A172 (cell line): ENCODE results near the gene UMODL1. TPM values are rescaled to one million over a fixed set of nuclear protein-coding genes. Genes with fewer than 3 reads are reported as not detected.

Experiments used
- DNase-seq: peaks from one replicate; pipeline ENCODE4 v3.0.0-alpha.2; 2015; ENCODE audit warnings: low spot score
- total RNA-seq: library from RNA; depleted of rRNA; stranded (reverse); fragments of >200 nt; shearing (Covaris generic); gene quantifications from 2 replicates; pipeline ENCODE4 v1.2.3, GENCODE V29; 2014

The UMODL1 gene
- total RNA-seq, 1 experiment from 2014 or later: not detected

- no peak for DNase-seq
Measured at GRCh38 chr21:42149656-42150473, 78.7 kb downstream of the UMODL1 start.

- no peak for DNase-seq
Measured at GRCh38 chr21:42150474-42151085, 79.5 kb downstream of the UMODL1 start.

GRCh38 chr21:42151148-42151947 lies 80.2 kb downstream of the UMODL1 start:
- DNase-seq: no peak

- no peak for DNase-seq
Measured at GRCh38 chr21:42151948-42152220, 80.8 kb downstream of the UMODL1 start.

GRCh38 chr21:42153046-42153686 lies 82.0 kb downstream of the UMODL1 start:
- DNase-seq: no peak

GRCh38 chr21:42153746-42154145 lies 82.6 kb downstream of the UMODL1 start:
- DNase-seq: no peak

- no peak for DNase-seq
Measured at GRCh38 chr21:42154237-42155044, 83.3 kb downstream of the UMODL1 start.

- no peak for DNase-seq
Measured at GRCh38 chr21:42155045-42155855, 84.1 kb downstream of the UMODL1 start.

- no peak for DNase-seq
Measured at GRCh38 chr21:42156690-42157605, 85.8 kb downstream of the UMODL1 start.

GRCh38 chr21:42157606-42158310 lies 86.6 kb downstream of the UMODL1 start:
- no peak for DNase-seq

- DNase-seq: no peak
Measured at GRCh38 chr21:42158846-42159245, 87.7 kb downstream of the UMODL1 start.

- no peak for DNase-seq
Measured at GRCh38 chr21:42159560-42160110, 88.5 kb downstream of the UMODL1 start.

GRCh38 chr21:42160111-42160721 lies 89.1 kb downstream of the UMODL1 start:
- DNase-seq: no peak

GRCh38 chr21:42160765-42161164 lies 89.6 kb downstream of the UMODL1 start:
- no peak for DNase-seq

- DNase-seq: no peak
Measured at GRCh38 chr21:42161401-42161955, 90.4 kb downstream of the UMODL1 start.

GRCh38 chr21:42161956-42162681 lies 91.0 kb downstream of the UMODL1 start:
- peak; percentile 18 for DNase-seq
